Measurements from ENCODE around the gene STX8.

GRCh38 chr17:9232591-9233270 lies 342.9 kb downstream of the STX8 start:
- TF ChIP-seq POLR2A (IDR thresholded peaks at IDR 0.05): no peak
- TF ChIP-seq, protein P1, sequence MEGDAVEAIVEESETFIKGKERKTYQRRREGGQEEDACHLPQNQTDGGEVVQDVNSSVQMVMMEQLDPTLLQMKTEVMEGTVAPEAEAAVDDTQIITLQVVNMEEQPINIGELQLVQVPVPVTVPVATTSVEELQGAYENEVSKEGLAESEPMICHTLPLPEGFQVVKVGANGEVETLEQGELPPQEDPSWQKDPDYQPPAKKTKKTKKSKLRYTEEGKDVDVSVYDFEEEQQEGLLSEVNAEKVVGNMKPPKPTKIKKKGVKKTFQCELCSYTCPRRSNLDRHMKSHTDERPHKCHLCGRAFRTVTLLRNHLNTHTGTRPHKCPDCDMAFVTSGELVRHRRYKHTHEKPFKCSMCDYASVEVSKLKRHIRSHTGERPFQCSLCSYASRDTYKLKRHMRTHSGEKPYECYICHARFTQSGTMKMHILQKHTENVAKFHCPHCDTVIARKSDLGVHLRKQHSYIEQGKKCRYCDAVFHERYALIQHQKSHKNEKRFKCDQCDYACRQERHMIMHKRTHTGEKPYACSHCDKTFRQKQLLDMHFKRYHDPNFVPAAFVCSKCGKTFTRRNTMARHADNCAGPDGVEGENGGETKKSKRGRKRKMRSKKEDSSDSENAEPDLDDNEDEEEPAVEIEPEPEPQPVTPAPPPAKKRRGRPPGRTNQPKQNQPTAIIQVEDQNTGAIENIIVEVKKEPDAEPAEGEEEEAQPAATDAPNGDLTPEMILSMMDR (IDR thresholded peaks at IDR 0.05): no peak
